HepG2 (cell line): ENCODE measurements around the gene SFT2D2. TPM values are rescaled to one million over a fixed set of nuclear protein-coding genes. Genes with fewer than 3 reads are reported as not detected.

Experiments
- CBX5 ChIP-seq: sonication (generic); formaldehyde crosslinking; IDR thresholded peaks from 2 replicates; pipeline ENCODE4 v1.4.0; 2020; ENCODE audit warnings: missing genetic modification reagents, borderline replicate concordance
- FOXA3 ChIP-seq: IDR thresholded peaks from 2 replicates; pipeline ENCODE4 v1.6.1; 2016; ENCODE audit warnings: missing genetic modification reagents, missing compliant biosample characterization
- KLF16 ChIP-seq, 2 experiments: sonication (generic) in 1 of 2; formaldehyde crosslinking in 1 of 2; IDR thresholded peaks; 2 replicates each; pipeline versions ENCODE4 v1.6.1 to v1.8.0; 2016 to 2023; ENCODE audit warnings: missing genetic modification reagents in 2 of 2, missing compliant biosample characterization in 1 of 2
- MAZ ChIP-seq, 2 experiments: sonication (generic) in 1 of 2; formaldehyde crosslinking in 1 of 2; IDR thresholded peaks; 2 replicates each; pipeline versions ENCODE4 v1.5.0 to v1.6.1; 2012 to 2020; ENCODE audit warnings: low read depth in 2 of 2, mild to moderate bottlenecking in 2 of 2, borderline replicate concordance in 1 of 2, improper control_type of control experiment in 1 of 2, low read length in 1 of 2, missing genetic modification reagents in 1 of 2, moderate library complexity in 1 of 2
- MYPOP ChIP-seq: sonication (generic); formaldehyde crosslinking; IDR thresholded peaks from 2 replicates; pipeline ENCODE4 v1.8.1; 2023; ENCODE audit warnings: mild to moderate bottlenecking, moderate library complexity, missing genetic modification reagents
- PAXIP1 ChIP-seq: sonication (generic); formaldehyde crosslinking; conservative IDR thresholded peaks from 2 replicates; pipeline ENCODE4 v1.4.0; 2020; ENCODE audit warnings: mild to moderate bottlenecking, missing genetic modification reagents, moderate library complexity
- POLR2AphosphoS2 ChIP-seq: IDR thresholded peaks from 2 replicates; pipeline ENCODE4 v1.6.1; 2011; ENCODE audit warnings: low read depth, low read length, improper control_type of control experiment
- SOX5 ChIP-seq: IDR thresholded peaks from 2 replicates; pipeline ENCODE4 v1.6.1; 2016; ENCODE audit warnings: borderline replicate concordance
- SRSF1 ChIP-seq: fragments of 200-400 bp; formaldehyde crosslinking; optimal IDR thresholded peaks from 2 replicates; pipeline ENCODE3; 2017; ENCODE audit warnings: mild to moderate bottlenecking, low read depth, low read length, moderate library complexity
- TEAD2 ChIP-seq: sonication (generic); formaldehyde crosslinking; IDR thresholded peaks from 2 replicates; pipeline ENCODE4 v1.9.0; 2021; ENCODE audit warnings: missing genetic modification reagents
- THAP8 ChIP-seq: sonication (generic); formaldehyde crosslinking; IDR thresholded peaks from 2 replicates; pipeline ENCODE4 v1.5.1; 2020; ENCODE audit warnings: missing genetic modification reagents, mild to moderate bottlenecking, borderline replicate concordance
- TRIM24 ChIP-seq: sonication (generic); formaldehyde crosslinking; IDR thresholded peaks from 2 replicates; pipeline ENCODE4 v1.8.0; 2022; ENCODE audit warnings: mild to moderate bottlenecking, missing genetic modification reagents
- ZGPAT ChIP-seq: IDR thresholded peaks from 2 replicates; pipeline ENCODE4 v1.6.1; 2016; ENCODE audit warnings: mild to moderate bottlenecking
- ZMYM4 ChIP-seq: sonication (generic); formaldehyde crosslinking; IDR thresholded peaks from 2 replicates; pipeline ENCODE4 v1.8.1; 2023; ENCODE audit warnings: mild to moderate bottlenecking, missing genetic modification reagents
- ZNF224 ChIP-seq: sonication (generic); formaldehyde crosslinking; IDR thresholded peaks from 2 replicates; pipeline ENCODE4 v1.5.0; 2020; ENCODE audit warnings: mild to moderate bottlenecking, missing genetic modification reagents
- ZNF264 ChIP-seq: sonication (generic); formaldehyde crosslinking; IDR thresholded peaks from 2 replicates; pipeline ENCODE4 v1.4.0; 2020; ENCODE audit warnings: missing genetic modification reagents
- ZNF3 ChIP-seq: IDR thresholded peaks from 2 replicates; pipeline ENCODE4 v1.7.0; 2017; ENCODE audit warnings: inconsistent platforms
- ZNF331 ChIP-seq: sonication (generic); formaldehyde crosslinking; IDR thresholded peaks from 2 replicates; pipeline ENCODE4 v1.4.0; 2020; ENCODE audit warnings: missing genetic modification reagents
- ZNF644 ChIP-seq: IDR thresholded peaks from 2 replicates; pipeline ENCODE4 v1.6.1; 2016; ENCODE audit warnings: low read depth
- polyA plus RNA-seq, 8 experiments: library from polyadenylated mRNA; depleted of rRNA in 3 of 8; stranded (reverse) in 7 of 8; unstranded in 1 of 8; fragments of >200 nt; fragmentation: Illumina TruSeq in 4 of 8; extraction: Trizol in 4 of 8; gene quantifications; 2 replicates each; pipeline versions ENCODE4 v1.2.1 to v1.2.3, GENCODE V29; 2011 to 2016; ENCODE audit warnings: low read depth in 4 of 8, missing spikeins in 1 of 8, mixed read lengths in 1 of 8; ENCODE audit not compliant: insufficient read depth in 1 of 8
- total RNA-seq, 5 experiments: library from RNA; depleted of rRNA; stranded (reverse); fragments of >200 nt; fragmentation: Illumina TruSeq; extraction: Trizol; gene quantifications; 2 replicates each; pipeline ENCODE4 v1.2.3, GENCODE V29; 2016; ENCODE audit warnings: low read depth in 1 of 5
- TF ChIP-seq, protein P1 (sequence below): sonication (generic); formaldehyde crosslinking; IDR thresholded peaks from 2 replicates; pipeline ENCODE4 v1.4.0; 2020; ENCODE audit warnings: missing genetic modification reagents

SFT2D2 gene
- total and polyA plus RNA-seq, 2 of the 13 experiments (the other 11 are each of a cell fraction or from before 2014, with no cell fraction given) = 10.0 to 28.8 TPM

DNA sequence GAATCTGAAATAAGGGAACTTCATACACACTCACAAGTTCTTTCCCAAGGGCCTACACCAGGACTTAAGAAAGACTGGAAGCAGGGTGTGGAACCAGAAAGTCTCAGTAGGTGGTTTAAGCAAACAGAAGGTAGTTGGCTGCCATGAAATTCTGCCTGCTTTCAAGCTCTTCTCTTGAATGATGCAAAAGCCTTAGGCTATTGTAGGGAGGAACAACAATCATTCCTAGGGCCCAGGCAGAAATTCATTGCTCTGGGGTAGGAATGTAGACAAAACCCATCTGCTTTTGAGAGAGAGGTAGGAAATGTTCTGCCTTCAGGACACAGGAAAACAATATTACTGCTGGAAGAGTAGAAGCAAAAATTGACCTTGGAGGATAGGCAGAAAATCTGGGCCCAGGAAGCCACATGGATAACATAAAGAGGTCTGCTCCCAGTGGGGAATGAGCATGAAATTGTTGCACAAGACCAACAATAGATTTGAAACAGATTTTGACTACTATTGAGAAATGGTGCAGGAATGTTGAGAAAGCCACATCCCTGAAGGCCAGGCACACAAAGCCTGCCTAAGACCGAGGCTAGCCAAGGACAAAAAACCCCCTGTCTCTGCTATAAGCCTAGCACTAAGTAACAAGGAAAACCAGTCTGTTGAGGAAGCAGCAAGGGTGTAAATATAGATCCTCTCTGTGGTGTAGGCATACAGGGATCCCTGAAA, 22.7 kb upstream of the SFT2D2 start (continued):
- TF ChIP-seq PAXIP1 (no peak), TEAD2 (CRISPR knock-in tag) (no peak), TRIM24 (CRISPR knock-in tag) (peak; percentile 63; the same call in 1 of the 2 replicates), MYPOP (peak; percentile 27; the same call in 1 of the 2 replicates), THAP8 (CRISPR knock-in tag) (no peak), ZNF3 (no peak), ZMYM4 (CRISPR knock-in tag) (peak; percentile 54; the same call in 1 of the 2 replicates), ZNF331 (CRISPR knock-in tag) (0 out of 2 replicates have a peak, but pooled peaks have one; percentile 47), POLR2AphosphoS2 (no peak), ZNF644 (CRISPR knock-in tag) (peak; percentile 48; the same call in 1 of the 2 replicates), ZGPAT (peak; percentile 41; the same call in 1 of the 2 replicates), SRSF1 (no peak), ZNF264 (CRISPR knock-in tag) (0 out of 2 replicates have a peak, but pooled peaks have one; percentile 52), MAZ (IDR thresholded peaks at IDR 0.05; ENCODE audit: borderline replicate concordance, low read depth, low read length) (no peak), MAZ (CRISPR knock-in tag; IDR thresholded peaks at IDR 0.05; ENCODE audit: low read depth) (no peak), CBX5 (CRISPR knock-in tag) (0 out of 2 replicates have a peak, but pooled peaks have one; percentile 56), ZNF224 (CRISPR knock-in tag) (no peak), SOX5 (CRISPR knock-in tag) (peak; percentile 91), KLF16 (CRISPR knock-in tag; IDR thresholded peaks at IDR 0.05) (0 out of 4 replicates have a peak, but pooled peaks of 1 of the 2 experiments have one; percentile 24), FOXA3 (peak; percentile 45; the same call in 1 of the 2 replicates)
- TF ChIP-seq, protein P1, sequence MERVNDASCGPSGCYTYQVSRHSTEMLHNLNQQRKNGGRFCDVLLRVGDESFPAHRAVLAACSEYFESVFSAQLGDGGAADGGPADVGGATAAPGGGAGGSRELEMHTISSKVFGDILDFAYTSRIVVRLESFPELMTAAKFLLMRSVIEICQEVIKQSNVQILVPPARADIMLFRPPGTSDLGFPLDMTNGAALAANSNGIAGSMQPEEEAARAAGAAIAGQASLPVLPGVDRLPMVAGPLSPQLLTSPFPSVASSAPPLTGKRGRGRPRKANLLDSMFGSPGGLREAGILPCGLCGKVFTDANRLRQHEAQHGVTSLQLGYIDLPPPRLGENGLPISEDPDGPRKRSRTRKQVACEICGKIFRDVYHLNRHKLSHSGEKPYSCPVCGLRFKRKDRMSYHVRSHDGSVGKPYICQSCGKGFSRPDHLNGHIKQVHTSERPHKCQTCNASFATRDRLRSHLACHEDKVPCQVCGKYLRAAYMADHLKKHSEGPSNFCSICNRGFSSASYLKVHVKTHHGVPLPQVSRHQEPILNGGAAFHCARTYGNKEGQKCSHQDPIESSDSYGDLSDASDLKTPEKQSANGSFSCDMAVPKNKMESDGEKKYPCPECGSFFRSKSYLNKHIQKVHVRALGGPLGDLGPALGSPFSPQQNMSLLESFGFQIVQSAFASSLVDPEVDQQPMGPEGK (CRISPR knock-in tag) = peak; percentile 48; the same call in 1 of the 2 replicates
